HL-60/S4 treated with phorbol 12-myristate 13-acetate at 8.2 ng/mL for 4 days and 3 days (cell line): ENCODE measurements around the gene HMCES.
"Not testable (repeated sequence)": the region's sequence is repeated elsewhere in the genome, so short reads cannot be mapped to it uniquely, and the experiment has no call there.

Source experiments
- in situ Hi-C: fragments of 300-500 bp; cut with MboI; formaldehyde crosslinking; loops from 2 replicates; pipeline ENCODE4 v1.15.0; 2022; ENCODE audit warnings: low sequenced_read_pairs

The HMCES gene

GRCh38 chr3:129278439-129278965, at the start of gene HMCES:
Gene HMCES (plus strand): TSS chr3:129278870. CDS start chr3:129279733, 863 bp downstream.
- in situ Hi-C loops, result no loop called here

- in situ Hi-C loops, result no loop called here
Measured at GRCh38 chr3:129228891-129229585, 49.6 kb upstream of the HMCES start.

- in situ Hi-C loops, result no loop called here
Measured at GRCh38 chr3:129230311-129231019, 48.2 kb upstream of the HMCES start.

- in situ Hi-C loops, result no loop called here
Measured at GRCh38 chr3:129231331-129232119, 47.1 kb upstream of the HMCES start.

- in situ Hi-C loops, result no loop called here
Measured at GRCh38 chr3:129233538-129233937, 45.1 kb upstream of the HMCES start.

- in situ Hi-C loops, result no loop called here
Measured at GRCh38 chr3:129234441-129234840, 44.2 kb upstream of the HMCES start.

- in situ Hi-C loops, result no loop called here
Measured at GRCh38 chr3:129235344-129235917, 43.2 kb upstream of the HMCES start.

- in situ Hi-C loops, result no loop called here
Measured at GRCh38 chr3:129238945-129239705, 39.5 kb upstream of the HMCES start.

GRCh38 chr3:129239991-129240390, 38.7 kb upstream of the HMCES start:
- in situ Hi-C loops, result no loop called here

- in situ Hi-C loops, result no loop called here
Measured at GRCh38 chr3:129240436-129240835, 38.2 kb upstream of the HMCES start.

- in situ Hi-C loops, result no loop called here
Measured at GRCh38 chr3:129245141-129245540, 33.5 kb upstream of the HMCES start.

GRCh38 chr3:129245641-129246306, 32.9 kb upstream of the HMCES start:
- in situ Hi-C loops, result not testable (repeated sequence)

GRCh38 chr3:129246636-129247035, 32.0 kb upstream of the HMCES start:
- in situ Hi-C loops, result no loop called here

GRCh38 chr3:129248286-129248979, 30.2 kb upstream of the HMCES start:
- in situ Hi-C loops, result no loop called here

- in situ Hi-C loops, result no loop called here
Measured at GRCh38 chr3:129249284-129250065, 29.2 kb upstream of the HMCES start, which contains the start of gene COPG1. Gene COPG1 (plus strand): TSS chr3:129249606. CDS start chr3:129249710, 104 bp downstream.

GRCh38 chr3:129252748-129253147, 25.9 kb upstream of the HMCES start:
- in situ Hi-C loops, result no loop called here

- in situ Hi-C loops, result no loop called here
Measured at GRCh38 chr3:129254536-129255230, 24.0 kb upstream of the HMCES start.

GRCh38 chr3:129256270-129256669, 22.4 kb upstream of the HMCES start:
- in situ Hi-C loops, result no loop called here
